Smooth muscle cell (in vitro differentiated cells): ENCODE measurements around the gene ANKFN1. TPM values are rescaled to one million over a fixed set of nuclear protein-coding genes. Genes with fewer than 3 reads are reported as not detected.

Experiments used
- DNase-seq: peaks from one replicate; lab custom pipeline; 2025; ENCODE audit not compliant: unreplicated experiment; lab: John Stamatoyannopoulos, UW
- H2AFZ ChIP-seq: fragments of 200-600 bp; sonication (generic); 2 replicates; pipeline ENCODE4 v1.6.0; 2016; ENCODE audit warnings: antibody characterized with exemption, low read depth, mild to moderate bottlenecking
- H3F3A ChIP-seq: fragments of 200-600 bp; sonication (generic); 2 replicates; pipeline ENCODE4 v1.6.0; 2017; ENCODE audit warnings: antibody characterized with exemption, low read depth
- H3K27ac ChIP-seq: fragments of 200-600 bp; sonication (generic); 2 replicates; pipeline ENCODE4 v1.5.1; 2016; ENCODE audit warnings: low read depth, mild to moderate bottlenecking
- H3K27me3 ChIP-seq: fragments of 200-600 bp; sonication (generic); 2 replicates; pipeline ENCODE4 v1.6.1; 2016; ENCODE audit warnings: low read depth, mild to moderate bottlenecking
- H3K36me3 ChIP-seq: fragments of 200-600 bp; sonication (generic); 2 replicates; pipeline ENCODE4 v1.5.1; 2016; ENCODE audit warnings: low read depth
- H3K4me1 ChIP-seq: fragments of 200-600 bp; sonication (generic); 2 replicates; pipeline ENCODE4 v1.5.1; 2016; ENCODE audit warnings: low read depth
- H3K4me2 ChIP-seq: fragments of 200-600 bp; sonication (generic); 2 replicates; pipeline ENCODE4 v1.6.0; 2016; ENCODE audit warnings: mild to moderate bottlenecking
- H3K4me3 ChIP-seq: fragments of 200-600 bp; sonication (generic); 2 replicates; pipeline ENCODE4 v1.5.1; 2016; ENCODE audit warnings: mild to moderate bottlenecking
- H3K79me2 ChIP-seq: fragments of 200-600 bp; sonication (generic); 2 replicates; pipeline ENCODE4 v1.6.0; 2016; ENCODE audit warnings: low read depth, mild to moderate bottlenecking
- H3K9ac ChIP-seq: fragments of 200-600 bp; sonication (generic); 2 replicates; pipeline ENCODE4 v1.6.0; 2016; ENCODE audit warnings: low read depth
- H3K9me3 ChIP-seq: fragments of 200-600 bp; sonication (generic); replicated peaks from 2 replicates; pipeline ENCODE4 v1.5.1; 2016; ENCODE audit warnings: low read depth
- H4K20me1 ChIP-seq: fragments of 200-600 bp; sonication (generic); 2 replicates; pipeline ENCODE4 v1.6.0; 2016; ENCODE audit warnings: low read depth
- CTCF ChIP-seq: fragments of 200-600 bp; sonication (generic); IDR thresholded peaks from 2 replicates; pipeline ENCODE4 v1.5.1; 2017; ENCODE audit warnings: borderline replicate concordance, mild to moderate bottlenecking, antibody characterized with exemption; ENCODE audit not compliant: insufficient read depth, poor library complexity, severe bottlenecking
- WGBS: methylation state at CpG from one replicate; pipeline ENCODE4 v1.1.7; 2016; ENCODE audit warnings: low lambda C conversion rate; 5-methylcytosine and 5-hydroxymethylcytosine counted together
- polyA plus RNA-seq: library from polyadenylated mRNA; unstranded; fragments of >200 nt; fragmentation: Nextera tagmentation; extraction: Ambion mirVana; gene quantifications from 2 replicates; pipeline ENCODE4 v1.2.1, GENCODE V29; 2016
- total RNA-seq: library from RNA; depleted of rRNA; stranded (reverse); fragments of >200 nt; gene quantifications from 2 replicates; pipeline ENCODE4 v1.2.3, GENCODE V29; 2014

Gene ANKFN1
- total and polyA plus RNA-seq, 2 experiments from 2014 or later, result 0.24 to 0.45 TPM

GRCh38 chr17:56426901-56427300 is 273.6 kb downstream of the ANKFN1 start:
- no peaks in the 10 kb centered on the region for H3K36me3 ChIP-seq
- H3K4me3 ChIP-seq, result no peak overlapping the region
- H3K4me2 ChIP-seq, result no peak overlapping the region
- no peaks in the 10 kb centered on the region for H3K79me2 ChIP-seq
- no peak for TF ChIP-seq CTCF
- H3F3A ChIP-seq, result no peaks in the 10 kb centered on the region
- WGBS, result 77% methylated on average over 2 of the region's 2 CpGs
- H4K20me1 ChIP-seq, result no peaks in the 10 kb centered on the region
- H3K27ac ChIP-seq, result no peak overlapping the region
- no peak overlapping the region for H3K9ac ChIP-seq
- no peak overlapping the region for H2AFZ ChIP-seq
- H3K27me3 ChIP-seq, result no peaks in the 10 kb centered on the region
- H3K9me3 ChIP-seq, result no peaks in the 10 kb centered on the region
- no peak for DNase-seq
- H3K4me1 ChIP-seq, result peaks cover 2% of the 10 kb centered on the region

GRCh38 chr17:56431736-56432135 is 278.5 kb downstream of the ANKFN1 start:
- no peaks in the 10 kb centered on the region for H3K36me3 ChIP-seq
- 34% methylated on average over 3 of the region's 3 CpGs for WGBS
- peak overlapping the region; percentile 72 for H2AFZ ChIP-seq

GRCh38 chr17:56432443-56432842 is 279.2 kb downstream of the ANKFN1 start:
- Histone ChIP-seq H3K36me3 (no peaks in the 10 kb centered on the region), H2AFZ (no peak overlapping the region), H3F3A (no peaks in the 10 kb centered on the region), H3K79me2 (no peaks in the 10 kb centered on the region), H3K4me2 (no peak overlapping the region), H3K4me3 (no peak overlapping the region), H4K20me1 (no peaks in the 10 kb centered on the region), H3K4me1 (peaks cover 5% of the 10 kb centered on the region), H3K27me3 (no peaks in the 10 kb centered on the region), H3K9ac (no peak overlapping the region), H3K9me3 (no peaks in the 10 kb centered on the region), H3K27ac (no peak overlapping the region)
- 94% methylated on average over 4 of the region's 4 CpGs for WGBS
- TF ChIP-seq CTCF, result no peak
- no peak for DNase-seq

More at GRCh38 chr17:56431736-56432135, 278.5 kb downstream of the ANKFN1 start:
- no peaks in the 10 kb centered on the region for H3F3A ChIP-seq
- TF ChIP-seq CTCF, result no peak
- no peak overlapping the region for H3K27ac ChIP-seq
- H3K4me3 ChIP-seq, result no peak overlapping the region
- no peak overlapping the region for H3K9ac ChIP-seq
- no peaks in the 10 kb centered on the region for H3K27me3 ChIP-seq
- no peaks in the 10 kb centered on the region for H3K9me3 ChIP-seq
- peaks cover 5% of the 10 kb centered on the region for H3K4me1 ChIP-seq
- H3K4me2 ChIP-seq, result peak overlapping the region; percentile 55
- DNase-seq, result no peak
- H4K20me1 ChIP-seq, result no peaks in the 10 kb centered on the region
- no peaks in the 10 kb centered on the region for H3K79me2 ChIP-seq

- no peak overlapping the region for H3K27ac ChIP-seq
- no peak overlapping the region for H3K4me2 ChIP-seq
- H3K79me2 ChIP-seq, result no peaks in the 10 kb centered on the region
- H3F3A ChIP-seq, result no peaks in the 10 kb centered on the region
- WGBS, result 94% methylated on average over 10 of the region's 10 CpGs
- no peaks in the 10 kb centered on the region for H3K27me3 ChIP-seq
- H3K9ac ChIP-seq, result no peak overlapping the region
- no peak for TF ChIP-seq CTCF
- no peak overlapping the region for H3K4me3 ChIP-seq
- H3K36me3 ChIP-seq, result no peaks in the 10 kb centered on the region
- no peak overlapping the region for H2AFZ ChIP-seq
- no peak for DNase-seq
- no peaks in the 10 kb centered on the region for H3K9me3 ChIP-seq
- no peaks in the 10 kb centered on the region for H4K20me1 ChIP-seq
- H3K4me1 ChIP-seq, result peaks cover 5% of the 10 kb centered on the region
Measured at GRCh38 chr17:56434610-56435009, 281.3 kb downstream of the ANKFN1 start.
